GM19395 (cell line): ENCODE measurements around the gene PLCXD1.
"Not testable (repeated sequence)": the region's sequence is repeated elsewhere in the genome, so short reads cannot be mapped to it uniquely, and the experiment has no call there.

ENCODE experiments used
- ATAC-seq: cut with Tn5 transposase; IDR thresholded peaks from one replicate; pipeline ENCODE4 v1.9.1; 2021; ENCODE audit warnings: mild to moderate bottlenecking, moderate library complexity; ENCODE audit not compliant: unreplicated experiment

Gene PLCXD1

GRCh38 chrX:349702-350101, 68.5 kb downstream of the PLCXD1 start:
- ATAC-seq, result no peak

GRCh38 chrX:350148-350533, 69.0 kb downstream of the PLCXD1 start:
- no peak for ATAC-seq

GRCh38 chrX:350534-351323, 69.5 kb downstream of the PLCXD1 start:
- no peak for ATAC-seq

- not testable (repeated sequence) for ATAC-seq
Observed at GRCh38 chrX:351324-351641, 70.1 kb downstream of the PLCXD1 start.

- ATAC-seq, result no peak
Observed at GRCh38 chrX:351736-352135, 70.6 kb downstream of the PLCXD1 start.

- ATAC-seq, result no peak
Observed at GRCh38 chrX:352181-352580, 71.0 kb downstream of the PLCXD1 start.

GRCh38 chrX:352582-353314, 71.6 kb downstream of the PLCXD1 start:
- ATAC-seq, result no peak
